Measurements from ENCODE around the gene SMTNL2.

Gene SMTNL2

GRCh38 chr17:4545217-4545951 is 38.9 kb upstream of the SMTNL2 start:
- no peak for DNase-seq

- no peak for DNase-seq
Measured at GRCh38 chr17:4547118-4547906, 37.0 kb upstream of the SMTNL2 start.

GRCh38 chr17:4548061-4548461 is 36.3 kb upstream of the SMTNL2 start:
- DNase-seq = no peak

GRCh38 chr17:4548721-4549531 is 35.4 kb upstream of the SMTNL2 start:
- no peak for DNase-seq

- no peak for DNase-seq
Measured at GRCh38 chr17:4549781-4550533, 34.4 kb upstream of the SMTNL2 start.

- DNase-seq = no peak
Measured at GRCh38 chr17:4550534-4551039, 33.7 kb upstream of the SMTNL2 start.

- DNase-seq = peak; percentile 44
Measured at GRCh38 chr17:4551141-4551540, 33.2 kb upstream of the SMTNL2 start.

- no peak for DNase-seq
Measured at GRCh38 chr17:4551796-4552525, 32.4 kb upstream of the SMTNL2 start.

GRCh38 chr17:4553669-4554068 is 30.7 kb upstream of the SMTNL2 start:
- no peak for DNase-seq

GRCh38 chr17:4554441-4554996 is 29.8 kb upstream of the SMTNL2 start:
- DNase-seq = peak; percentile 42

- DNase-seq = peak; percentile 99
Measured at GRCh38 chr17:4554997-4555799, 29.1 kb upstream of the SMTNL2 start, which contains the start of gene MYBBP1A. Gene MYBBP1A, minus strand, starts transcription at chr17:4555384. Its CDS starts 60 bp downstream, at chr17:4555324.

GRCh38 chr17:4555873-4556759 is 28.2 kb upstream of the SMTNL2 start:
- peak; percentile 89 for DNase-seq

GRCh38 chr17:4556996-4557395 is 27.3 kb upstream of the SMTNL2 start:
- DNase-seq = no peak

GRCh38 chr17:4557626-4558346 is 26.5 kb upstream of the SMTNL2 start:
- no peak for DNase-seq

- DNase-seq = no peak
Measured at GRCh38 chr17:4558347-4558971, 25.9 kb upstream of the SMTNL2 start.

- no peak for DNase-seq
Measured at GRCh38 chr17:4559139-4559791, 25.1 kb upstream of the SMTNL2 start.

- DNase-seq = no peak
Measured at GRCh38 chr17:4559966-4560365, 24.4 kb upstream of the SMTNL2 start.

- DNase-seq = no peak
Measured at GRCh38 chr17:4560421-4560820, 23.9 kb upstream of the SMTNL2 start, which contains the start of gene GGT6. Gene GGT6, minus strand, starts transcription at chr17:4560577. Its CDS starts 56 bp downstream, at chr17:4560521.

All from NCI-H82 (cell line).